Caco-2 (cell line): ENCODE data around the gene EPC2. TPM values are rescaled to one million over a fixed set of nuclear protein-coding genes. Genes with fewer than 3 reads are reported as not detected.

Source experiments
- BruUV-seq: library from RNA; stranded (reverse); fragments of 400-500 nt; replicated peaks from 2 replicates; lab custom pipeline; 2021; lab: Mats Ljungman, UMichigan
- CTCF ChIA-PET: fragments of 300-600 bp; sonication (Branson Sonifier 250); formaldehyde crosslinking; loops from one replicate; lab custom pipeline; 2022; ENCODE audit warnings: antibody characterized with exemption; lab: Charles Lee
- POLR2A ChIA-PET: fragments of 300-600 bp; sonication (Branson Sonifier 250); formaldehyde crosslinking; loops from one replicate; lab custom pipeline; 2022; ENCODE audit warnings: antibody characterized with exemption; lab: Charles Lee
- DNase-seq, 2 experiments: peaks; one replicate each; pipeline versions ENCODE4 v3.0.0 to v3.0.0-alpha.2; 2020 to 2022
- H3K27me3 ChIP-seq: replicated peaks from 2 replicates; pipeline ENCODE4 v1.6.0; 2011; ENCODE audit warnings: low read length; ENCODE audit not compliant: control insufficient read depth, insufficient read depth
- H3K36me3 ChIP-seq: 2 replicates; pipeline ENCODE4 v1.5.1; 2011; ENCODE audit warnings: low read length; ENCODE audit not compliant: control insufficient read depth, insufficient read depth
- H3K4me1 ChIP-seq: fragments of 250-450 bp; sonication (Bioruptor Pico); 2 replicates; pipeline ENCODE4 v1.5.1; 2020; ENCODE audit warnings: mild to moderate bottlenecking
- H3K4me3 ChIP-seq: 2 replicates; pipeline ENCODE4 v1.5.1; 2011; ENCODE audit warnings: low read depth, mild to moderate bottlenecking, control low read depth, low read length
- H3K9me3 ChIP-seq: fragments of 250-450 bp; sonication (Bioruptor Pico); 2 replicates; pipeline ENCODE4 v1.5.1; 2020; ENCODE audit warnings: mild to moderate bottlenecking, moderate library complexity
- H3K27ac Mint-ChIP-seq: one replicate; pipeline ENCODE4 v1.8.0; 2022; ENCODE audit warnings: mixed read lengths; ENCODE audit not compliant: unreplicated experiment
- H3K27me3 Mint-ChIP-seq: one replicate; pipeline ENCODE4 v1.8.0; 2022; ENCODE audit warnings: mixed read lengths; ENCODE audit not compliant: insufficient read depth, unreplicated experiment
- H3K36me3 Mint-ChIP-seq: one replicate; pipeline ENCODE4 v1.8.0; 2022; ENCODE audit warnings: mild to moderate bottlenecking, mixed read lengths; ENCODE audit not compliant: insufficient read depth, unreplicated experiment
- H3K4me1 Mint-ChIP-seq: one replicate; pipeline ENCODE4 v1.8.0; 2022; ENCODE audit warnings: low read depth, mixed read lengths; ENCODE audit not compliant: unreplicated experiment
- H3K4me3 Mint-ChIP-seq: one replicate; pipeline ENCODE4 v1.8.0; 2022; ENCODE audit warnings: mild to moderate bottlenecking, moderate library complexity, mixed read lengths; ENCODE audit not compliant: unreplicated experiment
- H3K9me3 Mint-ChIP-seq: one replicate; pipeline ENCODE4 v1.8.0; 2022; ENCODE audit warnings: mixed read lengths; ENCODE audit not compliant: unreplicated experiment
- CTCF ChIP-seq, 2 experiments: fragments of 200-600 bp in 1 of 2; IDR thresholded peaks; 1 replicate in 1 of 2; 2 replicates in 1 of 2; pipeline versions ENCODE4 v1.5.1 to v1.8.0; 2011 to 2022; ENCODE audit warnings: antibody characterized with exemption in 1 of 2, control low read depth in 1 of 2, inconsistent platforms in 1 of 2, low read depth in 1 of 2, low read length in 1 of 2, mild to moderate bottlenecking in 1 of 2, moderate library complexity in 1 of 2; ENCODE audit not compliant: insufficient read depth in 1 of 2, severe bottlenecking in 1 of 2, unreplicated experiment in 1 of 2
- intact Hi-C: fragments of 100-400 bp; cut with micrococcal nuclease; formaldehyde crosslinking; loops from one replicate; pipeline ENCODE4 v1.10.0; 2022; ENCODE audit not compliant: unreplicated experiment
- total RNA-seq: library from RNA; stranded (reverse); gene quantifications from 2 replicates; pipeline ENCODE4 v1.2.3, GENCODE V29; 2022

The EPC2 gene
- total RNA-seq, 1 experiment from 2014 or later = 32.0 TPM

- Mint-ChIP-seq H3K9me3 (no peaks in the 10 kb centered on the region), H3K27ac (no peak overlapping the region), H3K4me1 (no peaks in the 10 kb centered on the region), H3K36me3 (no peaks in the 10 kb centered on the region), H3K4me3 (no peak overlapping the region), H3K27me3 (peaks cover 2% of the 10 kb centered on the region)
- H3K9me3 ChIP-seq = no peaks in the 10 kb centered on the region; the same call in 1 of the 2 replicates
- CTCF ChIA-PET = no interaction called here
- intact Hi-C loops = no loop called here
- no peak for DNase-seq
- POLR2A ChIA-PET = no interaction called here
- H3K27me3 ChIP-seq = no peaks in the 10 kb centered on the region
- no peaks in the 10 kb centered on the region for H3K4me1 ChIP-seq
- H3K4me3 ChIP-seq = no peak overlapping the region
- no peak for TF ChIP-seq CTCF (IDR thresholded peaks at IDR 0.05; ENCODE audit: insufficient read depth in 1 of 2, low read depth in 1 of 2, low read length in 1 of 2, severe bottlenecking in 1 of 2, unreplicated experiment in 1 of 2)
- no TSS peak for BruUV-seq
- no peaks in the 10 kb centered on the region for H3K36me3 ChIP-seq
These were observed 39.6 kb upstream of the EPC2 start for GRCh38 chr2:148604927-148605326.

DNA sequence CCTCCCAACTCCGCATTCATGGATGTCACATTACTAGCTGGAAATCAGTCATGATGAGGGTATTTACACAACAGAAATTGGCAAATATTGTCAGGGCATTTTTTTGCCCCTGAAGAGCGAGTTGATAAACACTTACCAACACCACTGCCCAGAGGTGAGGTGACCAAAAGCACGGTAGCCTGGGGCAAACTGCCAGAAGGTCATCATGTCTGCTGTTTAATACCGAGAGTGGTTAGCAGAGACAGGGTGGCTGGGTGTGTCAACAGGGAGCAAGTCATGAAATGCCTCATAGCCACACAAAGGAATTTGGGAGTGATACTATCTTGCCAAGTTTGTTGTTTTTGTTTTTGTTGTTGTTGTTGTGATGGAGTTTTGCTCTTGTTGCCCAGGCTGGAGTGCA lies 37.0 kb upstream of the EPC2 start:
- H3K27ac Mint-ChIP-seq = no peak overlapping the region
- ChIA-PET CTCF (no interaction called here), POLR2A (no interaction called here)
- no peaks in the 10 kb centered on the region for H3K36me3 ChIP-seq
- H3K27me3 ChIP-seq = no peaks in the 10 kb centered on the region
- no peaks in the 10 kb centered on the region for H3K4me1 ChIP-seq
- H3K4me1 Mint-ChIP-seq = peaks cover 7% of the 10 kb centered on the region
- no peaks in the 10 kb centered on the region for H3K9me3 Mint-ChIP-seq
- no peaks in the 10 kb centered on the region for H3K27me3 Mint-ChIP-seq
- TF ChIP-seq CTCF (IDR thresholded peaks at IDR 0.05; ENCODE audit: insufficient read depth in 1 of 2, low read depth in 1 of 2, low read length in 1 of 2, severe bottlenecking in 1 of 2, unreplicated experiment in 1 of 2) = no peak
- DNase-seq = no peak
- H3K36me3 Mint-ChIP-seq = no peaks in the 10 kb centered on the region
- BruUV-seq = no TSS peak
- no peak overlapping the region for H3K4me3 Mint-ChIP-seq
- H3K4me3 ChIP-seq = no peak overlapping the region
- H3K9me3 ChIP-seq = no peaks in the 10 kb centered on the region; the same call in 1 of the 2 replicates
- intact Hi-C loops = no loop called here

DNA sequence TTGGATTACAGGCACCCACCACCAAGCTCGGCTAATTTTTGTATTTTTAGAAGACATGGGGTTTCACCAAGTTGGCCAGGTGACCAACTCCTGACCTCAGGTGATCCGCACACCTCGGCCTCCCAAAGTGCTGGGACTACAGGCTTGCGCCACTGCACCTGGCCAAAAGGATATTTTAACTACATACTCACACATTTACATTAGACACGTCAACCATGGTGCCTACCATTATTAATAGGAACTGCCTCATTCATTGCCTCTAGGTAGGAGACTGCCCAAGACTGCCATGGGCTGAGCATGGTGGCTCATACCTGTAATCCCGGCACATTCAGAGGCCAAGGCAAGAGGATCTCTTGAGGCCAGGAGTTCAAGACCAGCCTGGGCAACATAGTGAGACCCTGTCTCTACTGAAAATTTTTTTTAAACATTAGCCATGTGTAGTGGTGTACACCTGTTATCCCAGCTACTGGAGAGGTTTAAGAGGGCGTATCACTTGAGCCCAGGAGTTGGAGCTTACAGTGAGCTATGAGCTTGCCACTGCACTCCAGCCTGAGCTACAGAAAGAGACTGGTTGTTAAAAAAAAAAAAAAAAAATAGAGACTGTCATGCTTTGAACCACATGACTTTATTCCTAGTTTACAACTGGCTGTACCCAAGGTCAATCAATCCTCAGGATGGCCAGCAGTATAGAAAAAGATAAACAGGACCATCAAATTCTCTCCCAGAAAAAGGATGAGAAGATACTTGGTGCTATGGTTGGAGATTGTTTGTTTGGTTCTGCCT lies 31.1 kb upstream of the EPC2 start:
- Histone ChIP-seq H3K9me3 (no peaks in the 10 kb centered on the region), H3K27me3 (no peaks in the 10 kb centered on the region), H3K36me3 (no peaks in the 10 kb centered on the region), H3K4me1 (peaks cover 29% of the 10 kb centered on the region), H3K4me3 (no peak overlapping the region)
- CTCF ChIA-PET = no interaction called here
- no peak for TF ChIP-seq CTCF (IDR thresholded peaks at IDR 0.05; ENCODE audit: insufficient read depth in 1 of 2, low read depth in 1 of 2, low read length in 1 of 2, severe bottlenecking in 1 of 2, unreplicated experiment in 1 of 2)
- peak overlapping the region; percentile 17 for H3K4me3 Mint-ChIP-seq
- H3K9me3 Mint-ChIP-seq = no peaks in the 10 kb centered on the region
- H3K27ac Mint-ChIP-seq = peak overlapping the region; percentile 84
- H3K4me1 Mint-ChIP-seq = peaks cover 30% of the 10 kb centered on the region
- intact Hi-C loops = loop anchor here (1.0 to 2.0 kb wide), 4 partner anchors 21 to 686 kb away; partner anchors contain the start of gene ORC4
- H3K27me3 Mint-ChIP-seq = no peaks in the 10 kb centered on the region
- POLR2A ChIA-PET = interaction anchor here (0.5 kb wide), 1 partner anchor 377 kb away, joined by 5 read pairs; no protein-coding TSS in a partner anchor
- no peaks in the 10 kb centered on the region for H3K36me3 Mint-ChIP-seq
- DNase-seq = no peak
- BruUV-seq = no TSS peak
